ENCODE results near the gene HMGN5.

GRCh38 chrX:81202456-81202819 is 725 bp upstream of the HMGN5 start:
- TF ChIP-seq CTCF (IDR thresholded peaks at IDR 0.05): no peak
- TF ChIP-seq POLR2A (IDR thresholded peaks at IDR 0.05): no peak
- no peak for TF ChIP-seq EP300 (IDR thresholded peaks at IDR 0.05)

All from tibial nerve (tissue), 4 donors.